ENCODE data around the gene CAV2.

GRCh38 chr7:116492654-116493109, 6.9 kb upstream of the CAV2 start:
- TF ChIP-seq CTCF (IDR thresholded peaks at IDR 0.05) (no peak), POLR2A (IDR thresholded peaks at IDR 0.05) (no peak)

All from testis (tissue), 2 donors.